K562 (cell line): ENCODE measurements around the gene SYNGR4. TPM values are rescaled to one million over a fixed set of nuclear protein-coding genes. Genes with fewer than 3 reads are reported as not detected.

Experiments
- BRD4 ChIP-seq: fragments of 200-600 bp; sonication (generic); IDR thresholded peaks from 2 replicates; pipeline ENCODE4 v1.6.1; 2017; ENCODE audit warnings: inconsistent platforms
- CEBPB ChIP-seq: fragments of 450-650 bp; IDR thresholded peaks from 2 replicates; pipeline ENCODE4 v1.6.1; 2016; ENCODE audit warnings: missing genetic modification characterization, missing compliant biosample characterization
- FOXJ2 ChIP-seq: fragments of 200-800 bp; sonication (Bioruptor generic); IDR thresholded peaks from 2 replicates; pipeline ENCODE4 v1.6.1; 2016; ENCODE audit warnings: missing genetic modification characterization, missing compliant biosample characterization
- FUS ChIP-seq: fragments of 200-400 bp; formaldehyde crosslinking; optimal IDR thresholded peaks from 2 replicates; pipeline ENCODE3; 2017; ENCODE audit warnings: low read depth, low read length
- HDAC3 ChIP-seq: fragments of 450-650 bp; IDR thresholded peaks from 2 replicates; pipeline ENCODE4 v1.6.1; 2018; ENCODE audit warnings: borderline replicate concordance, mild to moderate bottlenecking, moderate library complexity; ENCODE audit not compliant: partially characterized antibody
- HEY1 ChIP-seq: fragments of 250-450 bp; sonication (Bioruptor Pico); IDR thresholded peaks from 2 replicates; pipeline ENCODE4 v1.5.0; 2020; ENCODE audit warnings: mild to moderate bottlenecking, moderate library complexity, borderline replicate concordance
- KHSRP ChIP-seq: fragments of 450-650 bp; IDR thresholded peaks from 2 replicates; pipeline ENCODE4 v1.6.1; 2017
- KLF13 ChIP-seq: fragments of 450-650 bp; IDR thresholded peaks from 2 replicates; pipeline ENCODE4 v1.6.1; 2016; ENCODE audit warnings: missing genetic modification characterization, low read depth, mild to moderate bottlenecking, missing compliant biosample characterization, moderate library complexity, borderline replicate concordance
- MCM2 ChIP-seq: fragments of 450-650 bp; IDR thresholded peaks from 2 replicates; pipeline ENCODE4 v1.6.1; 2017; ENCODE audit warnings: low read depth, mild to moderate bottlenecking
- U2AF2 ChIP-seq: fragments of 200-400 bp; formaldehyde crosslinking; optimal IDR thresholded peaks from 2 replicates; pipeline ENCODE3; 2017; ENCODE audit warnings: low read depth, mild to moderate bottlenecking, low read length
- XRCC3 ChIP-seq: fragments of 450-650 bp; IDR thresholded peaks from 2 replicates; pipeline ENCODE4 v1.6.1; 2017; ENCODE audit warnings: mild to moderate bottlenecking, moderate library complexity
- ZNF175 ChIP-seq: fragments of 200-800 bp; sonication (Bioruptor generic); IDR thresholded peaks from 2 replicates; pipeline ENCODE4 v1.6.1; 2016; ENCODE audit warnings: low read depth, mild to moderate bottlenecking, missing genetic modification characterization, missing compliant biosample characterization
- ZNF77 ChIP-seq: fragments of 250-450 bp; sonication (Bioruptor Pico); IDR thresholded peaks from 2 replicates; pipeline ENCODE4 v1.5.0; 2020
- polyA plus RNA-seq, 8 experiments: library from polyadenylated mRNA; depleted of rRNA in 4 of 8; stranded (reverse) in 5 of 8; unstranded in 3 of 8; fragments of >200 nt; fragmentation: Nextera tagmentation in 2 of 8; fragmentation: Illumina TruSeq in 1 of 8; extraction: Ambion mirVana in 2 of 8; extraction: Trizol in 1 of 8; gene quantifications; 2 replicates each; pipeline versions ENCODE4 v1.2.1 to v1.2.3, GENCODE V29; 2011 to 2014; ENCODE audit warnings: inconsistent platforms in 1 of 8, missing spikeins in 1 of 8
- total RNA-seq, 7 experiments: library from RNA; depleted of rRNA in 6 of 7; stranded (reverse); fragments of >200 nt in 6 of 7; fragmentation: Illumina TruSeq in 2 of 7; extraction: Trizol in 2 of 7; gene quantifications; 2 replicates each; pipeline versions ENCODE4 v1.2.1 to v1.2.3, GENCODE V29; 2011 to 2021; ENCODE audit warnings: low replicate concordance in 1 of 7
- TF ChIP-seq, protein P1 (sequence below), 3 experiments: IDR thresholded peaks in 2 of 3; conservative IDR thresholded peaks in 1 of 3; 2 replicates each; pipeline ENCODE4 v1.5.1; 2011 to 2012; ENCODE audit warnings: low read length in 3 of 3, mild to moderate bottlenecking in 3 of 3, control low read depth in 2 of 3, improper control_type of control experiment in 1 of 3, inconsistent platforms in 1 of 3, low read depth in 1 of 3, mixed read lengths in 1 of 3, moderate library complexity in 1 of 3; ENCODE audit not compliant: insufficient read depth in 2 of 3
- TF ChIP-seq, protein P2 (sequence below): sonication (generic); formaldehyde crosslinking; IDR thresholded peaks from 2 replicates; pipeline ENCODE4 v1.8.0; 2022; ENCODE audit warnings: mild to moderate bottlenecking, missing genetic modification reagents
- TF ChIP-seq, protein P3 (sequence below): IDR thresholded peaks from 2 replicates; pipeline ENCODE4 v1.6.1; 2016; ENCODE audit warnings: missing genetic modification characterization, missing compliant biosample characterization
- TF ChIP-seq, protein P4 (sequence below): sonication (generic); formaldehyde crosslinking; IDR thresholded peaks from 2 replicates; pipeline ENCODE4 v1.8.1; 2023; ENCODE audit warnings: missing genetic modification reagents, mild to moderate bottlenecking, borderline replicate concordance
- TF ChIP-seq, protein P5 (sequence below): fragments of 250-450 bp; sonication (Bioruptor Pico); IDR thresholded peaks from 2 replicates; pipeline ENCODE4 v1.4.0; 2020; ENCODE audit warnings: mild to moderate bottlenecking, moderate library complexity

The SYNGR4 gene
- total and polyA plus RNA-seq, 9 of the 15 experiments (the other 6 are each of a cell fraction or from before 2014, with no cell fraction given), result 0.07 to 0.14 TPM; not detected in 7

DNA sequence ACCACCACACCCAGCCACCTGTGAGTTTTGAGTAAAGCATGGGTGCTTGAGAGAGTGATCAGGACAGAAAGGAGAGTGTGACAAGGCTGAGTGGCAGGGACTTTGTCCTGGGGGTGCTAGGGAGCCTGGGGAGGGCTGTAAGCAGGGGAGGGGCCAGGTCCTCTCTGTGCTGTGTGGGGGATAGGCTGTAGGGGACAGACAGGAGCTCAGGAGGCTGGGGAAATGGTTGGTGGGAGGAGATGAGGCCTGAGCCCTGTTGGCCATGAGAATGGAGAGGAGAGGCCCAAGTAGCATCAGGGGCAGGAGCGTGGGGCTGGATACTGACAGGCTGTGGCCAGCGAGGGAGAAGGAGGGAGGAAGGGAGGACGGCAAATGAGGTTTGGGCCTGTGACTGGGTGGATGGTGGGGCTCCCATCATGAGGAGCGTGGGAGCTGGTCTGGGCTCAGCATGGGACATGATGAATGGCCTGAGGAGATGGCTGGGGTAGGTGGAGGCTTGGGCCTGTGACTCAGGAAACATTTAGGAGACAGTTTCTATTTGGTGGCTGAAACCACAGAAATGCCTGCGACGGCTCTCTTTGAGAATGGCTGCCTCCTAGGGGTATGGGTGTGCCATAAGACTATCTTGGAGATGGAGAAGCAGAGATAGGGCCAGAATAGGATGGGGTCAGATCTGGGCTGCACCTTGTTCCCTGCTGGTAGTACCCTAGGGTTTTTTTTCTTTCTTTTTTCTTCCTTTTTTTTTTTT is 54.3 kb downstream of the SYNGR4 start (continued):
- TF ChIP-seq, protein P1, sequence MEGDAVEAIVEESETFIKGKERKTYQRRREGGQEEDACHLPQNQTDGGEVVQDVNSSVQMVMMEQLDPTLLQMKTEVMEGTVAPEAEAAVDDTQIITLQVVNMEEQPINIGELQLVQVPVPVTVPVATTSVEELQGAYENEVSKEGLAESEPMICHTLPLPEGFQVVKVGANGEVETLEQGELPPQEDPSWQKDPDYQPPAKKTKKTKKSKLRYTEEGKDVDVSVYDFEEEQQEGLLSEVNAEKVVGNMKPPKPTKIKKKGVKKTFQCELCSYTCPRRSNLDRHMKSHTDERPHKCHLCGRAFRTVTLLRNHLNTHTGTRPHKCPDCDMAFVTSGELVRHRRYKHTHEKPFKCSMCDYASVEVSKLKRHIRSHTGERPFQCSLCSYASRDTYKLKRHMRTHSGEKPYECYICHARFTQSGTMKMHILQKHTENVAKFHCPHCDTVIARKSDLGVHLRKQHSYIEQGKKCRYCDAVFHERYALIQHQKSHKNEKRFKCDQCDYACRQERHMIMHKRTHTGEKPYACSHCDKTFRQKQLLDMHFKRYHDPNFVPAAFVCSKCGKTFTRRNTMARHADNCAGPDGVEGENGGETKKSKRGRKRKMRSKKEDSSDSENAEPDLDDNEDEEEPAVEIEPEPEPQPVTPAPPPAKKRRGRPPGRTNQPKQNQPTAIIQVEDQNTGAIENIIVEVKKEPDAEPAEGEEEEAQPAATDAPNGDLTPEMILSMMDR (IDR thresholded peaks at IDR 0.05 in 2 of 3, conservative IDR thresholded peaks at IDR 0.05 in 1 of 3; ENCODE audit: insufficient read depth in 2 of 3, low read depth in 1 of 3, low read length in 3 of 3), result peak; percentile 42 to 57 (median 46)
- TF ChIP-seq BRD4 (no peak), KLF13 (tag) (no peak), ZNF175 (no peak), U2AF2 (no peak), MCM2 (no peak), CEBPB (tag) (no peak), HEY1 (CRISPR knock-in tag) (no peak), FUS (no peak), XRCC3 (no peak), ZNF77 (CRISPR knock-in tag) (no peak), HDAC3 (no peak), KHSRP (no peak), FOXJ2 (tag) (no peak)
- TF ChIP-seq, protein P2, sequence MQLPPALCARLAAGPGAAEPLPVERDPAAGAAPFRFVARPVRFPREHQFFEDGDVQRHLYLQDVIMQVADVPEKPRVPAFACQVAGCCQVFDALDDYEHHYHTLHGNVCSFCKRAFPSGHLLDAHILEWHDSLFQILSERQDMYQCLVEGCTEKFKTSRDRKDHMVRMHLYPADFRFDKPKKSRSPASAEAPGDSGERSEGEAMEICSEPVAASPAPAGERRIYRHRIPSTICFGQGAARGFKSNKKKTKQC (CRISPR knock-in tag), result no peak
- TF ChIP-seq, protein P3, sequence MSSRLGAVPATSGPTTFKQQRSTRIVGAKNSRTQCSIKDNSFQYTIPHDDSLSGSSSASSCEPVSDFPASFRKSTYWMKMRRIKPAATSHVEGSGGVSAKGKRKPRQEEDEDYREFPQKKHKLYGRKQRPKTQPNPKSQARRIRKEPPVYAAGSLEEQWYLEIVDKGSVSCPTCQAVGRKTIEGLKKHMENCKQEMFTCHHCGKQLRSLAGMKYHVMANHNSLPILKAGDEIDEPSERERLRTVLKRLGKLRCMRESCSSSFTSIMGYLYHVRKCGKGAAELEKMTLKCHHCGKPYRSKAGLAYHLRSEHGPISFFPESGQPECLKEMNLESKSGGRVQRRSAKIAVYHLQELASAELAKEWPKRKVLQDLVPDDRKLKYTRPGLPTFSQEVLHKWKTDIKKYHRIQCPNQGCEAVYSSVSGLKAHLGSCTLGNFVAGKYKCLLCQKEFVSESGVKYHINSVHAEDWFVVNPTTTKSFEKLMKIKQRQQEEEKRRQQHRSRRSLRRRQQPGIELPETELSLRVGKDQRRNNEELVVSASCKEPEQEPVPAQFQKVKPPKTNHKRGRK (tag), result no peak
- TF ChIP-seq, protein P4, sequence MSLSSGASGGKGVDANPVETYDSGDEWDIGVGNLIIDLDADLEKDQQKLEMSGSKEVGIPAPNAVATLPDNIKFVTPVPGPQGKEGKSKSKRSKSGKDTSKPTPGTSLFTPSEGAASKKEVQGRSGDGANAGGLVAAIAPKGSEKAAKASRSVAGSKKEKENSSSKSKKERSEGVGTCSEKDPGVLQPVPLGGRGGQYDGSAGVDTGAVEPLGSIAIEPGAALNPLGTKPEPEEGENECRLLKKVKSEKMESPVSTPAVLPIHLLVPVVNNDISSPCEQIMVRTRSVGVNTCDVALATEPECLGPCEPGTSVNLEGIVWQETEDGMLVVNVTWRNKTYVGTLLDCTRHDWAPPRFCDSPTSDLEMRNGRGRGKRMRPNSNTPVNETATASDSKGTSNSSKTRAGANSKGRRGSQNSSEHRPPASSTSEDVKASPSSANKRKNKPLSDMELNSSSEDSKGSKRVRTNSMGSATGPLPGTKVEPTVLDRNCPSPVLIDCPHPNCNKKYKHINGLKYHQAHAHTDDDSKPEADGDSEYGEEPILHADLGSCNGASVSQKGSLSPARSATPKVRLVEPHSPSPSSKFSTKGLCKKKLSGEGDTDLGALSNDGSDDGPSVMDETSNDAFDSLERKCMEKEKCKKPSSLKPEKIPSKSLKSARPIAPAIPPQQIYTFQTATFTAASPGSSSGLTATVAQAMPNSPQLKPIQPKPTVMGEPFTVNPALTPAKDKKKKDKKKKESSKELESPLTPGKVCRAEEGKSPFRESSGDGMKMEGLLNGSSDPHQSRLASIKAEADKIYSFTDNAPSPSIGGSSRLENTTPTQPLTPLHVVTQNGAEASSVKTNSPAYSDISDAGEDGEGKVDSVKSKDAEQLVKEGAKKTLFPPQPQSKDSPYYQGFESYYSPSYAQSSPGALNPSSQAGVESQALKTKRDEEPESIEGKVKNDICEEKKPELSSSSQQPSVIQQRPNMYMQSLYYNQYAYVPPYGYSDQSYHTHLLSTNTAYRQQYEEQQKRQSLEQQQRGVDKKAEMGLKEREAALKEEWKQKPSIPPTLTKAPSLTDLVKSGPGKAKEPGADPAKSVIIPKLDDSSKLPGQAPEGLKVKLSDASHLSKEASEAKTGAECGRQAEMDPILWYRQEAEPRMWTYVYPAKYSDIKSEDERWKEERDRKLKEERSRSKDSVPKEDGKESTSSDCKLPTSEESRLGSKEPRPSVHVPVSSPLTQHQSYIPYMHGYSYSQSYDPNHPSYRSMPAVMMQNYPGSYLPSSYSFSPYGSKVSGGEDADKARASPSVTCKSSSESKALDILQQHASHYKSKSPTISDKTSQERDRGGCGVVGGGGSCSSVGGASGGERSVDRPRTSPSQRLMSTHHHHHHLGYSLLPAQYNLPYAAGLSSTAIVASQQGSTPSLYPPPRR (CRISPR knock-in tag), result no peak
- TF ChIP-seq, protein P5, sequence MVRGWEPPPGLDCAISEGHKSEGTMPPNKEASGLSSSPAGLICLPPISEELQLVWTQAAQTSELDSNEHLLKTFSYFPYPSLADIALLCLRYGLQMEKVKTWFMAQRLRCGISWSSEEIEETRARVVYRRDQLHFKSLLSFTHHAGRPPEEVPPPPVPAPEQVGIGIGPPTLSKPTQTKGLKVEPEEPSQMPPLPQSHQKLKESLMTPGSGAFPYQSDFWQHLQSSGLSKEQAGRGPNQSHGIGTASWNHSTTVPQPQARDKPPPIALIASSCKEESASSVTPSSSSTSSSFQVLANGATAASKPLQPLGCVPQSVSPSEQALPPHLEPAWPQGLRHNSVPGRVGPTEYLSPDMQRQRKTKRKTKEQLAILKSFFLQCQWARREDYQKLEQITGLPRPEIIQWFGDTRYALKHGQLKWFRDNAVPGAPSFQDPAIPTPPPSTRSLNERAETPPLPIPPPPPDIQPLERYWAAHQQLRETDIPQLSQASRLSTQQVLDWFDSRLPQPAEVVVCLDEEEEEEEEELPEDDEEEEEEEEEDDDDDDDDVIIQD, result no peak
